ENCODE data around the gene WWOX.

Gene WWOX

DNA sequence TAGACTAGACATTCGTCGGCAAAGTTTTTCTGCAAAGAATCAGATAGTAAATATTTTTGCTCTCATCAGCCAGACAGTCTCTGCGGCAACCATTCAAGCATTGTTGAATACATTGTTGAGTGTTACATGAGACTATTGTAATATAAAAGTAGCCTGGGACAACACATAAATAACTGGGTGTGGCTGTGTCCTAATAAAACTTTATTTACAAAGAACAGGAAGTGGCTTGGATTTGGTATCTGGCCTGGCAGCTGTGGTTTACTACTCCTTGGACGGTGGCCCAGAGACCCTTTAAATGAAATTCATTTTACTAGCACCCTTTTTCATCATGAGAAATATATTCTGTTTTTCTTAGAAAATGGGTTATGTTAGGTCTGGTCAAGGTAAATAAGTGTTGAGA is 297.2 kb downstream of the WWOX start:
- no peak overlapping the region for H3K4me3 ChIP-seq (ENCODE audit: low read depth, low read length)
- ChIA-PET CTCF (no interaction called here), POLR2A (no interaction called here)
- DNase-seq (ENCODE audit: low read depth, low spot score), result no peak
- TF ChIP-seq, protein P1, sequence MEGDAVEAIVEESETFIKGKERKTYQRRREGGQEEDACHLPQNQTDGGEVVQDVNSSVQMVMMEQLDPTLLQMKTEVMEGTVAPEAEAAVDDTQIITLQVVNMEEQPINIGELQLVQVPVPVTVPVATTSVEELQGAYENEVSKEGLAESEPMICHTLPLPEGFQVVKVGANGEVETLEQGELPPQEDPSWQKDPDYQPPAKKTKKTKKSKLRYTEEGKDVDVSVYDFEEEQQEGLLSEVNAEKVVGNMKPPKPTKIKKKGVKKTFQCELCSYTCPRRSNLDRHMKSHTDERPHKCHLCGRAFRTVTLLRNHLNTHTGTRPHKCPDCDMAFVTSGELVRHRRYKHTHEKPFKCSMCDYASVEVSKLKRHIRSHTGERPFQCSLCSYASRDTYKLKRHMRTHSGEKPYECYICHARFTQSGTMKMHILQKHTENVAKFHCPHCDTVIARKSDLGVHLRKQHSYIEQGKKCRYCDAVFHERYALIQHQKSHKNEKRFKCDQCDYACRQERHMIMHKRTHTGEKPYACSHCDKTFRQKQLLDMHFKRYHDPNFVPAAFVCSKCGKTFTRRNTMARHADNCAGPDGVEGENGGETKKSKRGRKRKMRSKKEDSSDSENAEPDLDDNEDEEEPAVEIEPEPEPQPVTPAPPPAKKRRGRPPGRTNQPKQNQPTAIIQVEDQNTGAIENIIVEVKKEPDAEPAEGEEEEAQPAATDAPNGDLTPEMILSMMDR (IDR thresholded peaks at IDR 0.05; ENCODE audit: insufficient read depth, low read length, missing control alignments), result no peak

DNA sequence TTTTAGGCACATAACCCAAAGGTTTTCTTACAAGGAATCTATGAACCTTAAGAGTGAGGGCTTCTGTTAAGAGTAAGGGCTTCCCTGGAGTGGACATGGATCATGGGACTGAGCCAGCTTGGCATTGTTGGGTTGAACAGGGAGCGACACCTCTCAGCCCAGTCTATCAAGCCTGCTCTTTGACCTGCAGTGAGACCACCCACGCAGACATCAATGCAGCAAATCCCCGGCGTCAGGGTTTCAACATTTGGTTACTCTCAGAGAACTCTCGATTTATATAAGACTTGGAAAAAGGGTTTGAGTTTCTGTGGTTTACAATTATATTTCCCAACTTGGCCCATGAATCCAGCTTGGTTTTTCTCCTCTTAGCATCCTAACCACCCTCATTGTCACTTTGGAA is 299.9 kb downstream of the WWOX start:
- H3K4me3 ChIP-seq (ENCODE audit: low read depth, low read length), result no peak overlapping the region
- CTCF ChIA-PET, result no interaction called here
- no peak for DNase-seq (ENCODE audit: low read depth, low spot score)
- POLR2A ChIA-PET, result no interaction called here
- TF ChIP-seq, protein P1 (IDR thresholded peaks at IDR 0.05; ENCODE audit: insufficient read depth, low read length, missing control alignments), result no peak

DNA sequence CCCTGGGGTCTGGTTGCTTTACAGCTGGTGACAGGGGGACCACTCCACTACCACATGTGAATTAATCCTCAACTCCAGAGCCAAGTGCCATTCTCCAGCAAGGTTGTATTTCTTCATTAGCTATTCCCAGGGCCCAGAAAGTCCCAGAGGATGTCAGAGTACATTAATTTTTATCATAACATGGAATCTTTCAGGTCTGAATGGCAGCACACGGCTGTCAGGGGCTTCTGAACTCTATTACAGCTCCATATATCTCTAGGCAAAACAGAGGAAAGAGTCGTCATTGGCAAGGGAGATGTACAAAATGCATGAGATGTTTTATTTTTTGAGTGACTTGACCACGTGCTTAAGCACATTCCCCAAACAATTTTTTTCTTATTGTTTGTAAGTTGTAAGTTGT is 303.4 kb downstream of the WWOX start:
- TF ChIP-seq, protein P1 (IDR thresholded peaks at IDR 0.05; ENCODE audit: insufficient read depth, low read length, missing control alignments), result no peak
- no peak overlapping the region for H3K4me3 ChIP-seq (ENCODE audit: low read depth, low read length)
- DNase-seq (ENCODE audit: low read depth, low spot score), result no peak
- ChIA-PET CTCF (no interaction called here), POLR2A (no interaction called here)

DNA sequence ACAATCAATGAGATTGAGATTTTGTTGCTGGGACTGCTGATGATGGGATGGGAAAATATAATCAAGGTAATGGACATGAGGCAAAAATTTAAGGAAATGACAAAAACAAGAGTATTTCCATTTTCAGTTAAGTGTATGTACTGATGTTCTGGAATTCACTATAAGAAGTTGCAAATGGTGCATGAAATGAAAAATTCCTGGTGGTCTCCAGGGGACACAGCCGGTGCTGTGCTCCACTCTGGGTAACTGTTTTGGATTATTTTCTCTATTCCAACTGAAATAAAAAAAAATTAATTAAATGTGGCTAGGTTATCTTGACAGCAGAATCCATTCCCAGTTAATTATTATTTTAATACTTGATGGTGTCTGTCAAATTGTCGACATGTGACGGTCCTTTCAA is 305.6 kb downstream of the WWOX start:
- POLR2A ChIA-PET, result no interaction called here
- TF ChIP-seq, protein P1 (IDR thresholded peaks at IDR 0.05; ENCODE audit: insufficient read depth, low read length, missing control alignments), result no peak
- H3K4me3 ChIP-seq (ENCODE audit: low read depth, low read length), result no peak overlapping the region
- DNase-seq (ENCODE audit: low read depth, low spot score), result no peak
- CTCF ChIA-PET, result no interaction called here

DNA sequence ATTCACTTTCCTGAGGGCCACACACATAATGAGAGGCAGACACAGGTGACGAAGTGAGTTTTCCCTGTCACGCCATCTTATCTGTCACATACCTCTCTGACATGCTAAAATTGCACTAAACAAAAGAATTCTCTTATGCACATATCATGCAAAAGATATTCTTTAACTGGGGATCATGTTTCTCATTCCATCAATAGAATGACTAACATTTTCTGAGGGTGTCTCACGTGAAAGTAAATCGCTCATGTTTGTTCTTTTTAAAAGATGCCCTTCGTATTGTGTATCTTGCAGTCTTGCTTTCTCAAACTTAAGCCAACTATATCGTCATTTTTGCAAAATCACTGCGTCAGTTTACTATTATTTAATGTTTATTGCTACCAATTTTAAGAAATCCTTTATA is 306.4 kb downstream of the WWOX start:
- no peak for DNase-seq (ENCODE audit: low read depth, low spot score)
- CTCF ChIA-PET, result no interaction called here

DNA sequence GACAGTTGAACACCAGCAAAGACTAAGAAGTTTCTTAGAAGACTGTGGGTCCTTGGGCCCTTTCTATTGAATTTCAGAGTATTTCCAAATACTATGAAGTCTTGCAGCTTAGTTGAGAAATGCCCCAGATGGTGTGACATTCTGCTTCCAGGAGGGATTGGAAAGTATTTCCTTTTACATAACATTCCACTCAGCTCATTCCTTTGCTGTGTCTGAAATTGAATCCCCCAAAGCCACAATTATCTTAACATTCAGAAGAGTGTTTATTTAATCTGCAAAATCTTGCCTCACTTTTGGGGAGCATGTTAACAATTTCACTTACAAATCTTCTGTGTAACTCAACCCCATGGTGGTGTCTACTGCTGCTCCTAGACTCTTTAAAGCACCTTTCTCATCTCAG is 307.7 kb downstream of the WWOX start:
- ChIA-PET CTCF (no interaction called here), POLR2A (no interaction called here)
- no peak for DNase-seq (ENCODE audit: low read depth, low spot score)
- TF ChIP-seq, protein P1 (IDR thresholded peaks at IDR 0.05; ENCODE audit: insufficient read depth, low read length, missing control alignments), result no peak
- no peak overlapping the region for H3K4me3 ChIP-seq (ENCODE audit: low read depth, low read length)

More for the DNA sequence above, 306.4 kb downstream of the WWOX start:
- no peak overlapping the region for H3K4me3 ChIP-seq (ENCODE audit: low read depth, low read length)
- TF ChIP-seq, protein P1 (IDR thresholded peaks at IDR 0.05; ENCODE audit: insufficient read depth, low read length, missing control alignments), result no peak
- POLR2A ChIA-PET, result no interaction called here

Data from AG04449 (cell line).